WTC11 (cell line): ENCODE measurements around the gene SETX. TPM values are rescaled to one million over a fixed set of nuclear protein-coding genes. Genes with fewer than 3 reads are reported as not detected.

Experiments
- ATAC-seq: fragments of 200-7000 bp; cut with Tn5 transposase; 2 replicates; pipeline ENCODE4 v1.10.0; 2021; ENCODE audit warnings: mild to moderate bottlenecking, moderate library complexity
- CTCF ChIA-PET: fragments of 300-600 bp; sonication (Branson Sonifier 250); formaldehyde crosslinking; loops from one replicate; lab custom pipeline; 2021; ENCODE audit warnings: antibody characterized with exemption; lab: Charles Lee
- POLR2A ChIA-PET: fragments of 350-600 bp; sonication (Branson Sonifier 250); formaldehyde crosslinking; loops from one replicate; lab custom pipeline; 2021; ENCODE audit warnings: antibody characterized with exemption; lab: Charles Lee
- DNase-seq: peaks from one replicate; pipeline ENCODE4 v3.0.0; 2021; ENCODE audit warnings: low spot score
- H3K27ac Mint-ChIP-seq: 2 replicates; pipeline ENCODE4 v1.8.0; 2021; ENCODE audit warnings: mixed read lengths
- H3K27me3 Mint-ChIP-seq: 2 replicates; pipeline ENCODE4 v1.8.0; 2021; ENCODE audit warnings: low read depth, mild to moderate bottlenecking, moderate library complexity, mixed read lengths
- H3K36me3 Mint-ChIP-seq: 2 replicates; pipeline ENCODE4 v1.8.0; 2021; ENCODE audit warnings: mixed read lengths
- H3K4me1 Mint-ChIP-seq: 2 replicates; pipeline ENCODE4 v1.8.0; 2022; ENCODE audit warnings: mixed read lengths
- H3K4me3 Mint-ChIP-seq: 2 replicates; pipeline ENCODE4 v1.8.0; 2021; ENCODE audit warnings: mild to moderate bottlenecking, moderate library complexity, mixed read lengths
- H3K9me3 Mint-ChIP-seq: 2 replicates; pipeline ENCODE4 v1.8.0; 2021; ENCODE audit warnings: mixed read lengths
- ATF1 ChIP-seq: sonication (generic); formaldehyde crosslinking; IDR thresholded peaks from 2 replicates; pipeline ENCODE4 v1.8.1; 2023; ENCODE audit warnings: mild to moderate bottlenecking, moderate library complexity, missing genetic modification reagents
- CBFB ChIP-seq: sonication (generic); formaldehyde crosslinking; IDR thresholded peaks from 2 replicates; pipeline ENCODE4 v1.8.1; 2022; ENCODE audit warnings: mild to moderate bottlenecking, low read depth, missing genetic modification reagents
- EMX1 ChIP-seq: fragments of 250-450 bp; sonication (Bioruptor Pico); IDR thresholded peaks from 2 replicates; pipeline ENCODE4 v1.8.0; 2021; ENCODE audit warnings: mild to moderate bottlenecking
- FOXP1 ChIP-seq: sonication (generic); formaldehyde crosslinking; IDR thresholded peaks from 2 replicates; pipeline ENCODE4 v1.8.0; 2022; ENCODE audit warnings: missing genetic modification reagents, mild to moderate bottlenecking, moderate library complexity, borderline replicate concordance
- GRHL2 ChIP-seq: fragments of 250-450 bp; sonication (Bioruptor Pico); IDR thresholded peaks from 2 replicates; pipeline ENCODE4 v1.8.0; 2022; ENCODE audit warnings: mild to moderate bottlenecking, moderate library complexity; ENCODE audit not compliant: insufficient replicate concordance, severe bottlenecking
- JAZF1 ChIP-seq: fragments of 250-450 bp; sonication (Bioruptor Pico); IDR thresholded peaks from 2 replicates; pipeline ENCODE4 v1.9.0; 2021; ENCODE audit warnings: moderate library complexity, mild to moderate bottlenecking, inconsistent platforms
- KAT7 ChIP-seq: sonication (generic); formaldehyde crosslinking; IDR thresholded peaks from 2 replicates; pipeline ENCODE4 v1.8.1; 2023; ENCODE audit warnings: missing genetic modification reagents, mild to moderate bottlenecking, borderline replicate concordance
- SMAD4 ChIP-seq: sonication (generic); formaldehyde crosslinking; IDR thresholded peaks from 2 replicates; pipeline ENCODE4 v1.8.0; 2022; ENCODE audit warnings: mild to moderate bottlenecking, missing genetic modification reagents
- TCF7 ChIP-seq: sonication (generic); formaldehyde crosslinking; IDR thresholded peaks from 2 replicates; pipeline ENCODE4 v1.8.0; 2022; ENCODE audit warnings: mild to moderate bottlenecking, low read depth, missing genetic modification reagents, moderate library complexity
- total RNA-seq: library from RNA; stranded (reverse); gene quantifications from 3 replicates; pipeline ENCODE4 v1.2.3, GENCODE V29; 2021
- TF ChIP-seq, protein P1 (sequence below): fragments of 250-450 bp; sonication (Bioruptor Pico); IDR thresholded peaks from 2 replicates; pipeline ENCODE4 v1.9.0; 2021; ENCODE audit warnings: moderate library complexity, mild to moderate bottlenecking, inconsistent platforms, borderline replicate concordance
- TF ChIP-seq, protein P2 (sequence below): fragments of 250-450 bp; sonication (Bioruptor Pico); IDR thresholded peaks from 2 replicates; pipeline ENCODE4 v1.9.0; 2021; ENCODE audit warnings: mild to moderate bottlenecking, borderline replicate concordance
- TF ChIP-seq, protein P3 (sequence below): fragments of 250-450 bp; sonication (Bioruptor Pico); IDR thresholded peaks from 2 replicates; pipeline ENCODE4 v2.1.2; 2022; ENCODE audit warnings: mild to moderate bottlenecking, moderate library complexity
- TF ChIP-seq, protein P4 (sequence below): sonication (generic); formaldehyde crosslinking; IDR thresholded peaks from 2 replicates; pipeline ENCODE4 v1.8.1; 2023; ENCODE audit warnings: mild to moderate bottlenecking, missing genetic modification reagents
- TF ChIP-seq, protein P5 (sequence below): sonication (generic); formaldehyde crosslinking; IDR thresholded peaks from 2 replicates; pipeline ENCODE4 v1.8.1; 2022; ENCODE audit warnings: mild to moderate bottlenecking, moderate library complexity, missing genetic modification reagents
- TF ChIP-seq, protein P6 (sequence below): sonication (generic); formaldehyde crosslinking; IDR thresholded peaks from 2 replicates; pipeline ENCODE4 v1.8.1; 2022; ENCODE audit warnings: low read depth, missing genetic modification reagents, borderline replicate concordance
- TF ChIP-seq, protein P7 (sequence below): sonication (generic); formaldehyde crosslinking; conservative IDR thresholded peaks from 2 replicates; pipeline ENCODE4 v1.8.1; 2023; ENCODE audit warnings: mild to moderate bottlenecking, low read depth, missing genetic modification reagents, moderate library complexity

The SETX gene
- total RNA-seq, 1 experiment from 2014 or later, result 30.1 TPM

DNA sequence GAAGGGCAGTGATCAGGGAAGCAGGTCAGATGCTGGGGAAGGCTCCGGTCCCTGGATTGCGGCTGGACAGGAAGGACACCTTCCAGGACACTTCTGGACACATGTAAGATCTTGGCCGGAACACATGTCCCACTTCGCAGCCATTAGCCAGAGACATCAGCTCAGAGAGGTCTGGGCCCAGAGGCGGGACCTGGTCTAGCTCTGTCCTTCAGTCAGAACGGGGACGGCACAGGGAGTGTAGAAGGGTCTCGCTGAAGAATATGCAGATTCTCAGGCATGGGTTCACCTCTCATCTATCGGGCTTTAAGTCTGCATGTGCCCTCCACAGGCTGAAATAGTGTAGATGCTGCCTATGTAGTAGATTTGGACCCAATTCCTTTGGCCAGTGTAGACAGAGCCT is 119.7 kb downstream of the SETX start (continued):
- TF ChIP-seq, protein P1, sequence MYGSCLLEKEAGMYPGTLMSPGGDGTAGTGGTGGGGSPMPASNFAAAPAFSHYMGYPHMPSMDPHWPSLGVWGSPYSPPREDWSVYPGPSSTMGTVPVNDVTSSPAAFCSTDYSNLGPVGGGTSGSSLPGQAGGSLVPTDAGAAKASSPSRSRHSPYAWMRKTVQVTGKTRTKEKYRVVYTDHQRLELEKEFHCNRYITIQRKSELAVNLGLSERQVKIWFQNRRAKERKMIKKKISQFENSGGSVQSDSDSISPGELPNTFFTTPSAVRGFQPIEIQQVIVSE (CRISPR knock-in tag), result no peak
- TF ChIP-seq KAT7, result no peak
- TF ChIP-seq, protein P2, sequence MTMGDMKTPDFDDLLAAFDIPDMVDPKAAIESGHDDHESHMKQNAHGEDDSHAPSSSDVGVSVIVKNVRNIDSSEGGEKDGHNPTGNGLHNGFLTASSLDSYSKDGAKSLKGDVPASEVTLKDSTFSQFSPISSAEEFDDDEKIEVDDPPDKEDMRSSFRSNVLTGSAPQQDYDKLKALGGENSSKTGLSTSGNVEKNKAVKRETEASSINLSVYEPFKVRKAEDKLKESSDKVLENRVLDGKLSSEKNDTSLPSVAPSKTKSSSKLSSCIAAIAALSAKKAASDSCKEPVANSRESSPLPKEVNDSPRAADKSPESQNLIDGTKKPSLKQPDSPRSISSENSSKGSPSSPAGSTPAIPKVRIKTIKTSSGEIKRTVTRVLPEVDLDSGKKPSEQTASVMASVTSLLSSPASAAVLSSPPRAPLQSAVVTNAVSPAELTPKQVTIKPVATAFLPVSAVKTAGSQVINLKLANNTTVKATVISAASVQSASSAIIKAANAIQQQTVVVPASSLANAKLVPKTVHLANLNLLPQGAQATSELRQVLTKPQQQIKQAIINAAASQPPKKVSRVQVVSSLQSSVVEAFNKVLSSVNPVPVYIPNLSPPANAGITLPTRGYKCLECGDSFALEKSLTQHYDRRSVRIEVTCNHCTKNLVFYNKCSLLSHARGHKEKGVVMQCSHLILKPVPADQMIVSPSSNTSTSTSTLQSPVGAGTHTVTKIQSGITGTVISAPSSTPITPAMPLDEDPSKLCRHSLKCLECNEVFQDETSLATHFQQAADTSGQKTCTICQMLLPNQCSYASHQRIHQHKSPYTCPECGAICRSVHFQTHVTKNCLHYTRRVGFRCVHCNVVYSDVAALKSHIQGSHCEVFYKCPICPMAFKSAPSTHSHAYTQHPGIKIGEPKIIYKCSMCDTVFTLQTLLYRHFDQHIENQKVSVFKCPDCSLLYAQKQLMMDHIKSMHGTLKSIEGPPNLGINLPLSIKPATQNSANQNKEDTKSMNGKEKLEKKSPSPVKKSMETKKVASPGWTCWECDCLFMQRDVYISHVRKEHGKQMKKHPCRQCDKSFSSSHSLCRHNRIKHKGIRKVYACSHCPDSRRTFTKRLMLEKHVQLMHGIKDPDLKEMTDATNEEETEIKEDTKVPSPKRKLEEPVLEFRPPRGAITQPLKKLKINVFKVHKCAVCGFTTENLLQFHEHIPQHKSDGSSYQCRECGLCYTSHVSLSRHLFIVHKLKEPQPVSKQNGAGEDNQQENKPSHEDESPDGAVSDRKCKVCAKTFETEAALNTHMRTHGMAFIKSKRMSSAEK (CRISPR knock-in tag), result no peak
- TF ChIP-seq ATF1, result no peak

DNA sequence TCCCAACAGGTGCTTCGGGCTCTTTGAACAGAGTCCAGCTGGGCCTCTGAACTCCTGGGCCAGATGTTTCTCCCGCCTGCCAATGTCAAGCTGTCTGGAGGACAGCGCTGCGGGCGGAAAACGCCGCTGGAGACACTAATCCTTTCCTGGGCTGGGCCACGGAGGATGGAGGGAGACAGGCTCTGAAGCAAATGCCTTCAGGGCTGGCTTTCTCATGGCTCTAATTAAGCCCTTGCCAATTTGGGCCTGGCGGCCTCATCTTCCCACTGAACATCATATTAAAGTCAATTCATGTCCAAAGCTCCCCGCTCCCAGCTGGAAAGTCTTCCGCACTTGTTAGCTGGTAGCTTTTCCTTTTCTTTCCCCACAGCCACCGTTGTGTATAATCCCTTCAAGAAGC is 120.3 kb downstream of the SETX start:
- peaks cover 3% of the 10 kb centered on the region; the same call in 1 of the 2 replicates for H3K27me3 Mint-ChIP-seq
- DNase-seq, result no peak
- H3K4me1 Mint-ChIP-seq, result peaks cover 3% of the 10 kb centered on the region; the same call in 1 of the 2 replicates
- no peaks in the 10 kb centered on the region for H3K9me3 Mint-ChIP-seq
- no peaks in the 10 kb centered on the region for H3K36me3 Mint-ChIP-seq
- no peak for ATAC-seq
- ChIA-PET CTCF (interaction anchor here (0.8 to 10.1 kb wide), 6 partner anchors 10 to 65 kb away, joined by 4 to 343 read pairs (median 12); no protein-coding TSS in a partner anchor), POLR2A (interaction anchor here (1.2 kb wide), 1 partner anchor 65 kb away, joined by 3 read pairs; no protein-coding TSS in a partner anchor)
- no peak overlapping the region for H3K27ac Mint-ChIP-seq
- H3K4me3 Mint-ChIP-seq, result no peak overlapping the region
- TF ChIP-seq, protein P3, sequence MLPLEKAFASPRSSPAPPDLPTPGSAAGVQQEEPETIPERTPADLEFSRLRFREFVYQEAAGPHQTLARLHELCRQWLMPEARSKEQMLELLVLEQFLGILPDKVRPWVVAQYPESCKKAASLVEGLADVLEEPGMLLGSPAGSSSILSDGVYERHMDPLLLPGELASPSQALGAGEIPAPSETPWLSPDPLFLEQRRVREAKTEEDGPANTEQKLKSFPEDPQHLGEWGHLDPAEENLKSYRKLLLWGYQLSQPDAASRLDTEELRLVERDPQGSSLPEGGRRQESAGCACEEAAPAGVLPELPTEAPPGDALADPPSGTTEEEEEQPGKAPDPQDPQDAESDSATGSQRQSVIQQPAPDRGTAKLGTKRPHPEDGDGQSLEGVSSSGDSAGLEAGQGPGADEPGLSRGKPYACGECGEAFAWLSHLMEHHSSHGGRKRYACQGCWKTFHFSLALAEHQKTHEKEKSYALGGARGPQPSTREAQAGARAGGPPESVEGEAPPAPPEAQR (CRISPR knock-in tag), result no peak
- TF ChIP-seq, protein P4, sequence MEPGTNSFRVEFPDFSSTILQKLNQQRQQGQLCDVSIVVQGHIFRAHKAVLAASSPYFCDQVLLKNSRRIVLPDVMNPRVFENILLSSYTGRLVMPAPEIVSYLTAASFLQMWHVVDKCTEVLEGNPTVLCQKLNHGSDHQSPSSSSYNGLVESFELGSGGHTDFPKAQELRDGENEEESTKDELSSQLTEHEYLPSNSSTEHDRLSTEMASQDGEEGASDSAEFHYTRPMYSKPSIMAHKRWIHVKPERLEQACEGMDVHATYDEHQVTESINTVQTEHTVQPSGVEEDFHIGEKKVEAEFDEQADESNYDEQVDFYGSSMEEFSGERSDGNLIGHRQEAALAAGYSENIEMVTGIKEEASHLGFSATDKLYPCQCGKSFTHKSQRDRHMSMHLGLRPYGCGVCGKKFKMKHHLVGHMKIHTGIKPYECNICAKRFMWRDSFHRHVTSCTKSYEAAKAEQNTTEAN, result no peak
- TF ChIP-seq GRHL2 (no peak), FOXP1 (CRISPR knock-in tag) (no peak), JAZF1 (CRISPR knock-in tag) (no peak), CBFB (CRISPR knock-in tag) (no peak), TCF7 (CRISPR knock-in tag) (no peak), EMX1 (no peak), SMAD4 (CRISPR knock-in tag) (no peak)
- TF ChIP-seq, protein P2 (CRISPR knock-in tag), result no peak
- TF ChIP-seq, protein P5, sequence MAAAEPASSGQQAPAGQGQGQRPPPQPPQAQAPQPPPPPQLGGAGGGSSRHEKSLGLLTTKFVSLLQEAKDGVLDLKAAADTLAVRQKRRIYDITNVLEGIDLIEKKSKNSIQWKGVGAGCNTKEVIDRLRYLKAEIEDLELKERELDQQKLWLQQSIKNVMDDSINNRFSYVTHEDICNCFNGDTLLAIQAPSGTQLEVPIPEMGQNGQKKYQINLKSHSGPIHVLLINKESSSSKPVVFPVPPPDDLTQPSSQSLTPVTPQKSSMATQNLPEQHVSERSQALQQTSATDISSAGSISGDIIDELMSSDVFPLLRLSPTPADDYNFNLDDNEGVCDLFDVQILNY, result no peak
- TF ChIP-seq, protein P6, sequence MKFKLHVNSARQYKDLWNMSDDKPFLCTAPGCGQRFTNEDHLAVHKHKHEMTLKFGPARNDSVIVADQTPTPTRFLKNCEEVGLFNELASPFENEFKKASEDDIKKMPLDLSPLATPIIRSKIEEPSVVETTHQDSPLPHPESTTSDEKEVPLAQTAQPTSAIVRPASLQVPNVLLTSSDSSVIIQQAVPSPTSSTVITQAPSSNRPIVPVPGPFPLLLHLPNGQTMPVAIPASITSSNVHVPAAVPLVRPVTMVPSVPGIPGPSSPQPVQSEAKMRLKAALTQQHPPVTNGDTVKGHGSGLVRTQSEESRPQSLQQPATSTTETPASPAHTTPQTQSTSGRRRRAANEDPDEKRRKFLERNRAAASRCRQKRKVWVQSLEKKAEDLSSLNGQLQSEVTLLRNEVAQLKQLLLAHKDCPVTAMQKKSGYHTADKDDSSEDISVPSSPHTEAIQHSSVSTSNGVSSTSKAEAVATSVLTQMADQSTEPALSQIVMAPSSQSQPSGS (CRISPR knock-in tag), result no peak
- TF ChIP-seq, protein P7, sequence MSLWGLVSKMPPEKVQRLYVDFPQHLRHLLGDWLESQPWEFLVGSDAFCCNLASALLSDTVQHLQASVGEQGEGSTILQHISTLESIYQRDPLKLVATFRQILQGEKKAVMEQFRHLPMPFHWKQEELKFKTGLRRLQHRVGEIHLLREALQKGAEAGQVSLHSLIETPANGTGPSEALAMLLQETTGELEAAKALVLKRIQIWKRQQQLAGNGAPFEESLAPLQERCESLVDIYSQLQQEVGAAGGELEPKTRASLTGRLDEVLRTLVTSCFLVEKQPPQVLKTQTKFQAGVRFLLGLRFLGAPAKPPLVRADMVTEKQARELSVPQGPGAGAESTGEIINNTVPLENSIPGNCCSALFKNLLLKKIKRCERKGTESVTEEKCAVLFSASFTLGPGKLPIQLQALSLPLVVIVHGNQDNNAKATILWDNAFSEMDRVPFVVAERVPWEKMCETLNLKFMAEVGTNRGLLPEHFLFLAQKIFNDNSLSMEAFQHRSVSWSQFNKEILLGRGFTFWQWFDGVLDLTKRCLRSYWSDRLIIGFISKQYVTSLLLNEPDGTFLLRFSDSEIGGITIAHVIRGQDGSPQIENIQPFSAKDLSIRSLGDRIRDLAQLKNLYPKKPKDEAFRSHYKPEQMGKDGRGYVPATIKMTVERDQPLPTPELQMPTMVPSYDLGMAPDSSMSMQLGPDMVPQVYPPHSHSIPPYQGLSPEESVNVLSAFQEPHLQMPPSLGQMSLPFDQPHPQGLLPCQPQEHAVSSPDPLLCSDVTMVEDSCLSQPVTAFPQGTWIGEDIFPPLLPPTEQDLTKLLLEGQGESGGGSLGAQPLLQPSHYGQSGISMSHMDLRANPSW (CRISPR knock-in tag), result no peak
- TF ChIP-seq, protein P1 (CRISPR knock-in tag), result no peak
